Stimulated activated CD4-positive, alpha-beta T cell treated with anti-CD3 and anti-CD28 coated beads, Interleukin-1b, Interleukin-23, amount 100 ng/mL, for 1 hour (primary cell): ENCODE measurements around the gene ZNF629.

Experiments used
- DNase-seq, 2 donors: peaks; one replicate each; pipeline ENCODE4 v3.0.0-alpha.2; 2020; ENCODE audit warnings: low read depth in 2 of 2

The ZNF629 gene

GRCh38 chr16:30748634-30749445 lies 38.2 kb downstream of the ZNF629 start:
- no peak for DNase-seq

GRCh38 chr16:30747799-30748633 lies 39.0 kb downstream of the ZNF629 start, which contains the start of gene PHKG2:
Gene PHKG2 (plus strand): TSS chr16:30748425. CDS start chr16:30748821, 396 bp downstream.
- peak; percentile 84 for DNase-seq

GRCh38 chr16:30747331-30747730 lies 39.7 kb downstream of the ZNF629 start:
- no peak for DNase-seq

GRCh38 chr16:30746638-30747175 lies 40.3 kb downstream of the ZNF629 start:
- no peak for DNase-seq

GRCh38 chr16:30745082-30745481 lies 41.9 kb downstream of the ZNF629 start:
- no peak for DNase-seq

- DNase-seq, result no peak
These were observed 42.8 kb downstream of the ZNF629 start for GRCh38 chr16:30744183-30744582.

GRCh38 chr16:30743716-30744115 lies 43.3 kb downstream of the ZNF629 start:
- DNase-seq, result no peak

- no peak for DNase-seq
These were observed 45.5 kb downstream of the ZNF629 start for GRCh38 chr16:30741461-30741914.

GRCh38 chr16:30740364-30741251 lies 46.4 kb downstream of the ZNF629 start:
- DNase-seq, result no peak

GRCh38 chr16:30738984-30739951 lies 47.7 kb downstream of the ZNF629 start:
- DNase-seq, result no peak

- DNase-seq, result no peak
These were observed 49.0 kb downstream of the ZNF629 start for GRCh38 chr16:30737794-30738648.

GRCh38 chr16:30736995-30737793 lies 49.8 kb downstream of the ZNF629 start:
- no peak for DNase-seq

- DNase-seq, result no peak
These were observed 55.6 kb downstream of the ZNF629 start for GRCh38 chr16:30731411-30731810.

GRCh38 chr16:30728899-30729672 lies 57.9 kb downstream of the ZNF629 start:
- DNase-seq, result no peak
